Calu3 (cell line): ENCODE results near the gene LIF. TPM values are rescaled to one million over a fixed set of nuclear protein-coding genes. Genes with fewer than 3 reads are reported as not detected.
A peak's percentile ranks its signal among the peaks of the same experiment; 100 is the strongest.
"Not testable (repeated sequence)": the region's sequence is repeated elsewhere in the genome, so short reads cannot be mapped to it uniquely, and the experiment has no call there.

Experiments used
- BruUV-seq: library from RNA; stranded (reverse); fragments of 400-500 nt; replicated peaks from 2 replicates; lab custom pipeline; 2021; lab: Mats Ljungman, UMichigan
- CTCF ChIA-PET: fragments of 300-600 bp; sonication (Branson Sonifier 250); formaldehyde crosslinking; loops from one replicate; lab custom pipeline; 2022; ENCODE audit warnings: antibody characterized with exemption; lab: Charles Lee
- DNase-seq: peaks from one replicate; pipeline ENCODE4 v3.0.0; 2022
- H3K27ac Mint-ChIP-seq: one replicate; pipeline ENCODE4 v1.8.0; 2022; ENCODE audit warnings: mixed read lengths; ENCODE audit not compliant: unreplicated experiment
- H3K27me3 Mint-ChIP-seq: one replicate; pipeline ENCODE4 v1.8.0; 2022; ENCODE audit warnings: mixed read lengths; ENCODE audit not compliant: unreplicated experiment
- H3K36me3 Mint-ChIP-seq: one replicate; pipeline ENCODE4 v1.8.0; 2022; ENCODE audit warnings: mild to moderate bottlenecking, moderate library complexity, mixed read lengths; ENCODE audit not compliant: insufficient read depth, unreplicated experiment
- H3K4me1 Mint-ChIP-seq: one replicate; pipeline ENCODE4 v1.8.0; 2022; ENCODE audit warnings: mild to moderate bottlenecking, low read depth, mixed read lengths; ENCODE audit not compliant: unreplicated experiment
- H3K4me3 Mint-ChIP-seq: one replicate; pipeline ENCODE4 v1.8.0; 2022; ENCODE audit warnings: mild to moderate bottlenecking, low read depth, moderate library complexity, mixed read lengths; ENCODE audit not compliant: unreplicated experiment
- H3K9me3 Mint-ChIP-seq: one replicate; pipeline ENCODE4 v1.8.0; 2022; ENCODE audit warnings: low read depth, mixed read lengths; ENCODE audit not compliant: unreplicated experiment
- CTCF ChIP-seq: fragments of 200-600 bp; IDR thresholded peaks from one replicate; pipeline ENCODE4 v1.8.0; 2022; ENCODE audit warnings: antibody characterized with exemption; ENCODE audit not compliant: unreplicated experiment
- intact Hi-C: fragments of 100-400 bp; cut with micrococcal nuclease; formaldehyde crosslinking; loops from one replicate; pipeline ENCODE4 v1.10.0; 2022; ENCODE audit not compliant: unreplicated experiment
- total RNA-seq: library from RNA; stranded (reverse); gene quantifications from 2 replicates; pipeline ENCODE4 v1.2.3, GENCODE V29; 2022

The LIF gene
- total RNA-seq, 1 experiment from 2014 or later: 260 TPM

- intact Hi-C loops: no loop called here
- no peak for TF ChIP-seq CTCF
- H3K9me3 Mint-ChIP-seq: no peaks in the 10 kb centered on the region
- no peaks in the 10 kb centered on the region for H3K27me3 Mint-ChIP-seq
- H3K27ac Mint-ChIP-seq: peak overlapping the region; percentile 99
- CTCF ChIA-PET: no interaction called here
- no peak for DNase-seq
- H3K36me3 Mint-ChIP-seq: peaks cover 58% of the 10 kb centered on the region
- H3K4me3 Mint-ChIP-seq: no peak overlapping the region
- BruUV-seq: no TSS peak
- H3K4me1 Mint-ChIP-seq: peaks cover 72% of the 10 kb centered on the region
Observed at GRCh38 chr22:30204742-30205111, 41.8 kb downstream of the LIF start.

DNA sequence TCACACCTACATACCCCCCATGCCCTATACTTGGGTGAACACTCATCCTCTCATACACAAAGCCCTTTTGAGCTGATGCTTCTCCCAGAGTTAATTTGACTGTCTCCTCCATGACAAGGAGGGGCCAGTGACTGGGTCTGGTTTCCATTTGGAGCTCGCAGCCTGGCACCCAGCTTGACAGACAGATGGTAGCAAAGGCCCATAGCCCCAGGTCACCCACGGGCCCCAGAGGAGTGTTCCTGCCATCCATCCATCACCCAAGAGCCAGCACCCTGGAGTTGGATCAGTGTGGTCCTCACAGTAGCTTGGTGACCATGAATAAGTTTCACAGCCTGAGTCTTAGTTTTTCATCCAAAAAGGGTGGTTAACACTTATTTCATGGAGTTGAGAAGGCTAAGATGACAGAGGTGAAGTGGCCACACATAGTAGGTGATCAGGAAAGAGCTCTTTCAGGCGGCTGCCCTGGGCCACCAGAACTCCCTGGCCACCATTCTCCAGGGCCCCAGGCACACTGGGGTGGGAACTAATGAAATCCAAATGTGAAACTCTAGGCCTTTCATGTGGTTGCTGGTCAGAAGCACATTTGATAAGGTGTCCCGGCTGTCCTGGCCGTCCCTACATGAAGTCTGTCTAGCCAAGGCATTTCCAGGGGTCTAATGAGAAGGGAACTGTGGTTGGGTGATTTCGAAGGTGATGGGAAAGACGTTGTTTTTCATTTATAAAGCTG, 42.4 kb downstream of the LIF start:
- peak overlapping the region; percentile 99 for H3K27ac Mint-ChIP-seq
- no peaks in the 10 kb centered on the region for H3K9me3 Mint-ChIP-seq
- peaks cover 71% of the 10 kb centered on the region for H3K4me1 Mint-ChIP-seq
- CTCF ChIA-PET: no interaction called here
- DNase-seq: no peak
- H3K36me3 Mint-ChIP-seq: peaks cover 55% of the 10 kb centered on the region
- no peaks in the 10 kb centered on the region for H3K27me3 Mint-ChIP-seq
- no peak for TF ChIP-seq CTCF
- intact Hi-C loops: no loop called here
- BruUV-seq: no TSS peak
- H3K4me3 Mint-ChIP-seq: no peak overlapping the region

DNA sequence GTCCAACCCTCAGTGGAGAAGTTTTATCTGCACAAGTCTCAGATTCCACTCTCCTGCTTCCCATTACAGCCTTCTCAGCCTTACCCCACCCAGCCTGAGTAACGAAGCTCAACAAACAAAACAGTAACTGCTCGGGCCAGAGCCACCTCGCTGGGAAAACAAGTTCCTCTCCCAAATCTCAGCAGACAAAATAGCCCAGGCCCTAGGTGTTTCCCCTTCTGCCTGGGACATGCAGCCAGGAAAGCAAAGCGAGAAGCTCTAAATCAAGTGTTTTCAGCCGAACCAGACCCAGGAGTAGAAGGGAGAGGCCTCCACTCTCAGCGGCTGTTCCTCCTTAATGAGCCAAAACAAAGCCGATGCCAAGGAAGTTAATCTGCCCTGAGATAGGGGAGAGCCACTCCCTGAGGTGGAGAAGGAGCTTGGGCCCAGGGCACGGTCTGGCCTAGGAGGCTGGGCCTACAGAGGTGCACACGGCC, 44.0 kb downstream of the LIF start:
- TSS peak; percentile 89 for BruUV-seq
- H3K36me3 Mint-ChIP-seq: peaks cover 48% of the 10 kb centered on the region
- no peak for TF ChIP-seq CTCF
- CTCF ChIA-PET: interaction anchor here (0.7 to 1.0 kb wide), 2 partner anchors 10 to 574 kb away, joined by 3 to 5 read pairs; no protein-coding TSS in a partner anchor
- H3K27me3 Mint-ChIP-seq: no peaks in the 10 kb centered on the region
- H3K4me1 Mint-ChIP-seq: peaks cover 66% of the 10 kb centered on the region
- intact Hi-C loops: no loop called here
- H3K9me3 Mint-ChIP-seq: no peaks in the 10 kb centered on the region
- peak overlapping the region; percentile 99 for H3K27ac Mint-ChIP-seq
- DNase-seq: peak; percentile 62
- H3K4me3 Mint-ChIP-seq: no peak overlapping the region

DNA sequence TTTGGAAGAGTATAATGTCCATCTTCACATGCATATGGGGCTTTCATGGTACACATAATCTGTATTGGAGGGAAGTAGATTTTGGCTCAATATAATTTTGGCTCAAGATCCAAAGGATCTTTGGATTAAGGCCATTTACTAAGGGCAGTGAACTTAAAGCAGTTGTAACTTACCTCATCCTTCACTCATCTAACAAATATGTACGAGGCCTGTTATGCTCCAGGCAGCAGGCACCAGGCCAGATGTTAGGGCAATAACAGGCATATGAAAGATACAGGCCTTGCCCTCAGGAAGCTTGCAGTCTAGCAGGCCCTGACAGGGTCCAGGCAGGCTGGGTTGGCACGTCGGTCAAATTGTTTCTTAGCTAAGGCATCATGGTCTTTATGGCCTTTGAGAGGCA, 44.6 kb downstream of the LIF start:
- CTCF ChIA-PET: no interaction called here
- no TSS peak for BruUV-seq
- H3K27ac Mint-ChIP-seq: peak overlapping the region; percentile 99
- no peaks in the 10 kb centered on the region for H3K9me3 Mint-ChIP-seq
- intact Hi-C loops: no loop called here
- H3K27me3 Mint-ChIP-seq: no peaks in the 10 kb centered on the region
- peaks cover 60% of the 10 kb centered on the region for H3K4me1 Mint-ChIP-seq
- no peak overlapping the region for H3K4me3 Mint-ChIP-seq
- TF ChIP-seq CTCF: no peak
- peaks cover 47% of the 10 kb centered on the region for H3K36me3 Mint-ChIP-seq
- DNase-seq: no peak

DNA sequence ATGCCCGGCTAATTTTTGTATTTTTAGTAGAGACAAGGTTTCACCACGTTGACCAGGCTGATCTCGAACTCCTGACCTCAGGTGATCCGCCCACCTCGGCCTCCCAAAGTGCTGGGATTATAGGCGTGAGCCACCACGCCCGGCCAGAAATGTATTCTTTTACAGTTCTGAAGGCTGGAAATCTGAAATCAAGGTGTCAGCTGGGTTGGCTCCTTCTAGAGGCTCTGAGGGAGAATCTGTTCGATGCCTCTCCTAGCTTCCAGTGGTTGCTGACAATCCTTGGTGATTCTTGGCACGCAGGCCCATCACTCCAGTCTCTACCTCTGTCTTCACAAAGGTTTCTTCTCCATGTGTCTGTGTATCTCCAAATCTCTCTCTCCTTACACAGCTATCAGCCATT, 45.7 kb downstream of the LIF start:
- H3K4me3 Mint-ChIP-seq, DNase-seq, intact Hi-C loops, H3K9me3 Mint-ChIP-seq, BruUV-seq, H3K27me3 Mint-ChIP-seq: not testable (repeated sequence)
- Mint-ChIP-seq H3K36me3 (peaks cover 47% of the 10 kb centered on the region), H3K4me1 (peaks cover 52% of the 10 kb centered on the region), H3K27ac (peak overlapping the region; percentile 99)
- CTCF ChIA-PET: interaction anchor here (0.5 to 0.6 kb wide), 2 partner anchors 46 to 578 kb away, joined by 4 to 5 read pairs; partner anchors contain the start of gene LIF
